Breast epithelium (tissue), 3 donors: ENCODE results near the gene ROR2.

ENCODE experiments used
- POLR2A ChIP-seq: fragments of 450-650 bp; IDR thresholded peaks from one replicate; pipeline ENCODE4 v1.6.1; 2016; ENCODE audit warnings: antibody characterized with exemption, mild to moderate bottlenecking, moderate library complexity
- TF ChIP-seq, protein P1 (sequence below), 3 donors: fragments of 450-650 bp; IDR thresholded peaks; one replicate each; pipeline ENCODE4 v1.5.1; 2016 to 2017; ENCODE audit warnings: antibody characterized with exemption in 3 of 3, mild to moderate bottlenecking in 3 of 3, moderate library complexity in 3 of 3

GRCh38 chr9:91572044-91572443 lies 378.0 kb downstream of the ROR2 start:
- TF ChIP-seq, protein P1, sequence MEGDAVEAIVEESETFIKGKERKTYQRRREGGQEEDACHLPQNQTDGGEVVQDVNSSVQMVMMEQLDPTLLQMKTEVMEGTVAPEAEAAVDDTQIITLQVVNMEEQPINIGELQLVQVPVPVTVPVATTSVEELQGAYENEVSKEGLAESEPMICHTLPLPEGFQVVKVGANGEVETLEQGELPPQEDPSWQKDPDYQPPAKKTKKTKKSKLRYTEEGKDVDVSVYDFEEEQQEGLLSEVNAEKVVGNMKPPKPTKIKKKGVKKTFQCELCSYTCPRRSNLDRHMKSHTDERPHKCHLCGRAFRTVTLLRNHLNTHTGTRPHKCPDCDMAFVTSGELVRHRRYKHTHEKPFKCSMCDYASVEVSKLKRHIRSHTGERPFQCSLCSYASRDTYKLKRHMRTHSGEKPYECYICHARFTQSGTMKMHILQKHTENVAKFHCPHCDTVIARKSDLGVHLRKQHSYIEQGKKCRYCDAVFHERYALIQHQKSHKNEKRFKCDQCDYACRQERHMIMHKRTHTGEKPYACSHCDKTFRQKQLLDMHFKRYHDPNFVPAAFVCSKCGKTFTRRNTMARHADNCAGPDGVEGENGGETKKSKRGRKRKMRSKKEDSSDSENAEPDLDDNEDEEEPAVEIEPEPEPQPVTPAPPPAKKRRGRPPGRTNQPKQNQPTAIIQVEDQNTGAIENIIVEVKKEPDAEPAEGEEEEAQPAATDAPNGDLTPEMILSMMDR (IDR thresholded peaks at IDR 0.05), result no peak
- TF ChIP-seq POLR2A, result no peak
